ENCODE results near the gene MYO1B.
A peak's percentile ranks its signal among the peaks of the same experiment; 100 is the strongest.

The MYO1B gene

DNA sequence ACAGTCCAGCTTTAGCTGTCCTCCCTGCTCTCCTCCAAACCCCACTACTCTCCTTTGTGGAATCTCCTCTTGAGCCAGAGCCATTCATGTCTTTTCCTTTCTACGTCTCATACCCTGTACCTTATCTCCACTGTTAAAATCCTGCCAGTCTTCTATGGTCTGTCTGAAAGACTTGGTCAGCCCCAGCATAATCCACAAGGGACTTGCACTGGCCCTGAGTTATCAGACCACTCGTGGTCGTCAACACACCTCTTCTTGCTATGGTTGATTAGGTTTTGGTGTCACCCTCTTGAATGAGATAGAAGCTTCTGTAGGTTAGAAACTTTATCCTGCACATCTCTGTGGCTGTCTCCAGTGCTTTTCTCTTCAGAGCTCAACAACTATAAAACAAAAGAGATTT lies 56.8 kb downstream of the MYO1B start:
- DNase-seq = no peak

- no peak for DNase-seq
Observed at GRCh38 chr2:191302459-191303139, 57.4 kb downstream of the MYO1B start.

- no peak for DNase-seq
Observed at GRCh38 chr2:191303140-191304005, 58.2 kb downstream of the MYO1B start.

DNA sequence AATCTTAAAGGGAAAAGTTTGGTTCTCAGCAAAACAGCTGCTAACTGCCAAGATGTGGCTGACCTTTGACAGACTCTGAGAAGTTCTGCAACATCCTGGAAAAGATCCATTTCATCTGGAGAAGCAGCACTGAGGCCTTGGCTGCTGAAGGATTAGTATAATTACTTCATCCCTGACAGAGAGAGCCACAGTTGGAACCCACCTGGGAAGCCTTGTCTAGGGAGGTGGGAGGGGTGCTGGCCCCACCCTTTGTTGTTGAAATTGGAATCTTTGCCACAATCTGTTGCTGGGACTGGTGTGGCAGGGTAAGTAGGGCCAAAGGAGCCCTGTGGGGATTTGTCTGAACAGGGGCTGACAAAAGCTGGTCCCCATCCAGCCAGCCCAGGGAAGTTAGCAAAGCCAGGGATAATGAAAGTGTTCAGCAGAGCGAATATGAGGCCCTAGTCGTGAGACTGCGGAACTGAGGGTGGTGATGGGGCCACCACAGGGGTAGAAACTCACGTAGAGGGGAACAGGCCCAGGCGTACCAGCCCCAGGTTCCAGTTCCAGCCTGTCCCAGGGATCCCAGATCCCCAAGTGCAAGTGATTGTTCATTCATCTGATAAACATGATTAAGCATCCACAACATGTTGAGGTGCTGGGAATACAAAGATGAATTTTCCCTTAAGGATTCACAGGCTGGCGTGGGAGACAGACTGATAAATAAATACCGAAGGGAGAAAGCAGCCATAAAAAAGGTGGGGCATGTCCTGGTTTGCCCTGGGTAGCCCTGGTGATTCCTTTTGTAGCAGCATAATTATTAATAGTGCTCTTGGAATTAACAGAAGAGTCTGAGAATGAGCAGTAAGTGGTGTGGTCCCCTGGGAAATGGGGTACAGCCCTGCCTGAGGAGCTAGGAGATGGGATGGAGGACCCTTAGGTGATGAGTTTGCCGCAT lies 60.0 kb downstream of the MYO1B start:
- no peak for DNase-seq

DNA sequence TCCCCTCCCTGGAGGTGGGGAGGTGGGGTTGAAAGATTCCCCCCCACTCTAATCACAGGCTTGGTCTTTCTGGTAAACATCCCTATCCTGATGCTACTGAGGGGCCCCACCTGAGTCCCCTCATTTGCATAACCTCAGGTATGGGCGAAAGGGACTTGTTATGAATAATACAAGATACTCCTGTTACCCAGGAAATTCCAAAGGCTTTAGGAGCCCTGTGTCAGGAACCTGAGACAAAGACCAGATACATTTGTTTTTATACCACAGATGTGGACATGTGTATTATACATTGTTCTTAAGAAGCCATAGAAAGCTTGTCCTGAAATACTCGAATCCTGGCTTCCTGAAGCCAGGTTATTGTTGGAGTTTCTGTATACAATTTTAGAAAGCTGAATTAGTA lies 62.8 kb downstream of the MYO1B start:
- no peak for DNase-seq

- no peak for DNase-seq
Observed at GRCh38 chr2:191311156-191311555, 66.0 kb downstream of the MYO1B start.

- no peak for DNase-seq
Observed at GRCh38 chr2:191311627-191312026, 66.4 kb downstream of the MYO1B start.

DNA sequence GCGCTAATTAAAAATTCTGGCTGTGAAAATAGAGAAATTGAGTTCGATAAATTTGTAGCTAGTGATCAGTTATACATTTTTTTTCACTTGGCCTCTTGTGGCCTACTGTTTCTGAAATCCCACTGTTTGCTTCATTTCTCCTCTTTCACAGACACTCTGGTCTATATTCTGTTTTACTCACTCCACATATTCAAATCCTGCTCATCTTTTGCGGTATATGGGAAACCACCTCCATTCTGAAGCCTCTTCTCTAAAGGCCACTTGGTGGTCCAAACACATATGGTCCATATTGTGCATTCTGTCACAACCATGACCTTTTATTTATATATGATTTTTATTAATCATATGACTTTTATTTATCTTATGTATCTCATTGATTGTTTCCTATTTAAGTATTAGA lies 67.0 kb downstream of the MYO1B start:
- DNase-seq = no peak

- DNase-seq = no peak
Observed at GRCh38 chr2:191312662-191313061, 67.5 kb downstream of the MYO1B start.

DNA sequence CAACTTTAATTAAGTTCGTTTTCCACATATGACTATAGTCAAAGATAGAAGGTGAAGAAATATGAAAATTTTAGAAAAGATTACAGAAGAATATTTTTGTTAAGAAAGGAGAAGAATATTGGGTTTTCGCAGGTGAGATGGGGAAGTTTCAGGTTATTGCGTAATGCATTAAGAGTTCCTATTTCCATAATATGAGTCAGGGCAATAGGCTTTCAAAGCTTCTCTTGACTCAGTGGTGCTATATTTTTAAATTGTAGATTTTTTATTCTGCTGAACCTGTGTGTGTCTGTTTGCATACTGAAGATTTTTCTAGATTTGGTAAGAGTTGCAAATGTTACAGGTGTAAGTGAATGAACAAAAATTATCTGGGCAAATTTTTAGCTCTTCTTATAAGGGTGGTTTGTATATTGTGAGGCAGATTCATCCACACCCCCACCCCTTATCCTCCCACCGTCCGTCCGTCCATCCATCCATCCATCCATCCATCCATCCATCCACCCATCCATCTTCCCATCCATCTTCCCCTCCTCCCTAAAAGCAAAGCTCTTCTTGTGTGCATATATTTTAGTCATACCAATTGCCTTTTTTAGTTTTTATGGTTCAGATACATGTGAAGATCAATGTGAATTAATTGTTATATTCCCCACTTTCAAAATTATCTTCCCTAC lies 69.6 kb downstream of the MYO1B start:
- no peak for DNase-seq

- DNase-seq = no peak
Observed at GRCh38 chr2:191315365-191315752, 70.2 kb downstream of the MYO1B start.

GRCh38 chr2:191316246-191316994 lies 71.2 kb downstream of the MYO1B start:
- no peak for DNase-seq

DNA sequence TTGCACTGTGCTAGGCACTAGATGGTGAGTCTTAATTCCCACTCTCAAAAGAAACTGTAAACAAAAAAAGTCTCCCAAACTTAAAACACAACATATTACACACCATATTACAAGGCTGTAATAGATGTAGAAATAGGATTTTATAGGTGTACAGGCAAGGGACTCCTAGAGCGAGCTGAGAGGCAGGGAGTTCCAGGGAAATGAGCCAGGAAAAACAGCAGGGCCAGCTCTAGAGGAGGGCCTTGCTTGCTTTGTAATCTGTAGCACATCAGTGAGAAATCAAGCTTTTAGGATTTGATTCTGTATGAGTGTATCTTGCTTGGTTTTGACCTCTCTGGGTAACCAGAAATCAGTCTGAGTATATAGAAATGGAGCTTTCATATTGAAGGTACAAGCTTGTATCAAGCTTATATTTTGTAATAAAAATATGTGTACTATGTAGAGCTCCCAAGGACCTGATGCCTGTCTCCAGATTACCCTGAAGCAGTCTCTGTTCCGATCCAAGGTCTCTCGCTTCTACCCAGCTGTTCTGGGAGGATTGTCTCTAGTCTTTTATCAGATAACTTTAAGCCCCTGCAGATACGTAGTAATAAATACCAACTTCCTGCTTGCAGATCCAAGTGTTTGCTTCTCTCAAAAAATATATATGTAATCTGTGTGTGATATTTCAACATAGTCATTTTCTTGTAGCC lies 73.0 kb downstream of the MYO1B start:
- no peak for DNase-seq

DNA sequence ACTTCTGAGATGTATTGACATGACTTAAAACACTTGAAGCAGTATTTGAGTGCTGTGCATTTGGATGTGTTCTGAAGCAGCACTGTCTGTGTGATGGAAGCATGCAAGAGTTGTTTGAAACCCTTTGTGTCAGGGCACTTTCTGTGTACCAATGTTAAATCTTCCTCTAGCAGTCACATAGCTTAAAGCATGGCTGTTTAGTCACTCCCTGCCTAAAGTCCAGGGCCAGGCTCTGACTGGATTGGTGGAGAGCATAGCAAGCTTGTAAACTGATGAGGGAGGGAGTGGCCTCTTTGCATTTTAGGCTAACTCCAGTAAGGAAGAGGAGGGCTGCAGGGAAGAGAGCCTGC lies 73.5 kb downstream of the MYO1B start:
- no peak for DNase-seq

GRCh38 chr2:191319186-191319585 lies 74.0 kb downstream of the MYO1B start:
- DNase-seq = no peak

DNA sequence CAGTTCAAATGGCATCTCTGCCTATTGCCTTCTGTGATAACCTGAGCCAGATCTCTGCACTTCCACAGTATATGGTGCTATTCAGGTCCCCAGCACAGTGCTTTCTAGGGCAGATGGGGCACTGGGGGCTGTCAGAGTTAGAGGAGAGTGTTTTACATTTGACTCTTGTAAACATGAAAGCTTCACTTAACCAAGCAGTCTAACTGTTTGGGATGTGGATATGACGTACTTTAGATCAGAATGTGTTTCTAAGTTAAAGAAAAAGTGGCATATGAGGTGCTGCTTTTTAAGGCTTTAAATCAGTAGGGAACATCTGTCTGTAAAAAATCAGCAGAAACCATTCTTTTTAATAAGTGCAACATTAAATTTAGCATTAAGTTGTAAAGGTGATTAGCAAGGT lies 75.7 kb downstream of the MYO1B start:
- no peak for DNase-seq

GRCh38 chr2:191321861-191322662 lies 76.9 kb downstream of the MYO1B start:
- peak; percentile 63 for DNase-seq

- no peak for DNase-seq
Observed at GRCh38 chr2:191322828-191323506, 77.8 kb downstream of the MYO1B start.

DNA sequence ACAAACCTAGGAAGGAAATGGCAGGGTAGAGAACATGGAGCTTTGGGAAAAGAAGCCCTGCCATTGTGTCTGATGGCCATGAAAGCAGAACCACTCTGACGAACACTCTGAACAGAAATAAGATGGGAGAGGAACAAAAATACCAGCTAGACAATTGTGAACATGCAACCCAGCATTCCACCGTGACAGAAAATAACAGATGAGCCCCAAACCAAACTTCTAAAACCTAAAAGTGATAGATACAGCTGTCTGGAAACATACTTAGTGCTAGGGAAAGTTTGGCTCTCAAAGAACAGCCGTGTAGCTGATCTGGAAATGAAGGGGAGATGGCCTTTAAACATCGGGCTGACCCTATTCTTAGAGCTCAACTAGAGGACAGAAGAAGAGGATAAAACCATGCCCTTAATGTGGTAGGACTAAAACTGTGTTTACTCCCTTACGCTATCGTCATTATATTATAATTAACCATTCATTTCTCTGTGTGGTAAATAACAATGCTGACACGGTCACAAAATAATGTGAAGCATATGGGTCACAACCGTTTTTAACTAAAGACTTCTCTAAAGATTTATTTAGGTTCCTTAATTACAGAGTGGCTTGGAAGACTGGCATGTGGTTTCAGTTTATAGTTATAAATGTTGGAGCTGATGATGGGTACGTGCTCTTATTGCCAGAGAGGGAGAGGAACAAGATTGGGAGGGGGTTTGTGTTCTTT lies 80.6 kb downstream of the MYO1B start:
- no peak for DNase-seq

Data from T1000 (cell line).